NCI-H774 (cell line): ENCODE measurements around the gene FRMD4B.

Experiments
- DNase-seq: peaks from one replicate; lab custom pipeline; 2025; lab: John Stamatoyannopoulos, UW

Gene FRMD4B

GRCh38 chr3:69364354-69364753, 21.5 kb downstream of the FRMD4B start:
- no peak for DNase-seq

GRCh38 chr3:69360690-69361089, 25.2 kb downstream of the FRMD4B start:
- no peak for DNase-seq

GRCh38 chr3:69359916-69360315, 26.0 kb downstream of the FRMD4B start:
- DNase-seq = no peak

GRCh38 chr3:69359339-69359893, 26.5 kb downstream of the FRMD4B start:
- DNase-seq = no peak

- no peak for DNase-seq
These were observed 28.7 kb downstream of the FRMD4B start for GRCh38 chr3:69357196-69357595.

- no peak for DNase-seq
These were observed 30.9 kb downstream of the FRMD4B start for GRCh38 chr3:69354948-69355347.

GRCh38 chr3:69353503-69353902, 32.4 kb downstream of the FRMD4B start:
- DNase-seq = no peak

GRCh38 chr3:69353088-69353478, 32.8 kb downstream of the FRMD4B start:
- DNase-seq = no peak

- no peak for DNase-seq
These were observed 33.4 kb downstream of the FRMD4B start for GRCh38 chr3:69352305-69353087.

- DNase-seq = no peak
These were observed 42.0 kb downstream of the FRMD4B start for GRCh38 chr3:69343875-69344274.

GRCh38 chr3:69342074-69342473, 43.8 kb downstream of the FRMD4B start:
- DNase-seq = no peak

GRCh38 chr3:69339760-69340159, 46.1 kb downstream of the FRMD4B start:
- DNase-seq = no peak

GRCh38 chr3:69338911-69339310, 47.0 kb downstream of the FRMD4B start:
- no peak for DNase-seq

- no peak for DNase-seq
These were observed 53.0 kb downstream of the FRMD4B start for GRCh38 chr3:69332934-69333333.

GRCh38 chr3:69330891-69331400, 54.9 kb downstream of the FRMD4B start:
- DNase-seq = no peak

- no peak for DNase-seq
These were observed 56.0 kb downstream of the FRMD4B start for GRCh38 chr3:69329892-69330291.

- no peak for DNase-seq
These were observed 57.0 kb downstream of the FRMD4B start for GRCh38 chr3:69328963-69329302.

GRCh38 chr3:69328103-69328962, 57.6 kb downstream of the FRMD4B start:
- DNase-seq = no peak

- DNase-seq = no peak
These were observed 59.0 kb downstream of the FRMD4B start for GRCh38 chr3:69326855-69327300.

GRCh38 chr3:69325151-69325550, 60.7 kb downstream of the FRMD4B start:
- no peak for DNase-seq

GRCh38 chr3:69324362-69325025, 61.4 kb downstream of the FRMD4B start:
- DNase-seq = no peak

GRCh38 chr3:69323941-69324340, 61.9 kb downstream of the FRMD4B start:
- no peak for DNase-seq
